NCI-H2029 (cell line): Measurements from ENCODE around the gene ESRRB.

Experiments
- DNase-seq: peaks from one replicate; lab custom pipeline; 2025; lab: John Stamatoyannopoulos, UW

ESRRB gene

GRCh38 chr14:76375947-76376404, at the start of gene ESRRB:
TSS of gene ESRRB (plus strand) at chr14:76376137. CDS start at chr14:76376402, 265 bp downstream.
- no peak for DNase-seq

GRCh38 chr14:76326918-76327689, 48.8 kb upstream of the ESRRB start:
- no peak for DNase-seq

- no peak for DNase-seq
These were observed 47.3 kb upstream of the ESRRB start for GRCh38 chr14:76328457-76329137.

- no peak for DNase-seq
These were observed 46.6 kb upstream of the ESRRB start for GRCh38 chr14:76329154-76329928.

GRCh38 chr14:76329951-76330350, 46.0 kb upstream of the ESRRB start:
- no peak for DNase-seq

- no peak for DNase-seq
These were observed 45.3 kb upstream of the ESRRB start for GRCh38 chr14:76330411-76331327.

GRCh38 chr14:76331328-76332011, 44.5 kb upstream of the ESRRB start:
- DNase-seq: no peak

GRCh38 chr14:76333664-76334063, 42.3 kb upstream of the ESRRB start:
- no peak for DNase-seq

- DNase-seq: no peak
These were observed 41.6 kb upstream of the ESRRB start for GRCh38 chr14:76334316-76334715.

- no peak for DNase-seq
These were observed 39.1 kb upstream of the ESRRB start for GRCh38 chr14:76336876-76337275.

- no peak for DNase-seq
These were observed 38.0 kb upstream of the ESRRB start for GRCh38 chr14:76337635-76338545.

GRCh38 chr14:76339728-76340615, 36.0 kb upstream of the ESRRB start:
- no peak for DNase-seq

GRCh38 chr14:76343386-76343785, 32.6 kb upstream of the ESRRB start:
- no peak for DNase-seq

- DNase-seq: no peak
These were observed 29.4 kb upstream of the ESRRB start for GRCh38 chr14:76346391-76347160.

- no peak for DNase-seq
These were observed 27.0 kb upstream of the ESRRB start for GRCh38 chr14:76348898-76349297.

- no peak for DNase-seq
These were observed 25.9 kb upstream of the ESRRB start for GRCh38 chr14:76349993-76350392.

GRCh38 chr14:76350671-76351070, 25.3 kb upstream of the ESRRB start:
- no peak for DNase-seq

- DNase-seq: no peak
These were observed 24.0 kb upstream of the ESRRB start for GRCh38 chr14:76351941-76352340.
